ENCODE measurements around the gene EXOSC9. TPM values are rescaled to one million over a fixed set of nuclear protein-coding genes. Genes with fewer than 3 reads are reported as not detected.
A peak's percentile ranks its signal among the peaks of the same experiment; 100 is the strongest.

Gene EXOSC9
- total RNA-seq, 4 donors from 2014 or later = 13.4 to 28.8 (median 19.9) TPM

DNA sequence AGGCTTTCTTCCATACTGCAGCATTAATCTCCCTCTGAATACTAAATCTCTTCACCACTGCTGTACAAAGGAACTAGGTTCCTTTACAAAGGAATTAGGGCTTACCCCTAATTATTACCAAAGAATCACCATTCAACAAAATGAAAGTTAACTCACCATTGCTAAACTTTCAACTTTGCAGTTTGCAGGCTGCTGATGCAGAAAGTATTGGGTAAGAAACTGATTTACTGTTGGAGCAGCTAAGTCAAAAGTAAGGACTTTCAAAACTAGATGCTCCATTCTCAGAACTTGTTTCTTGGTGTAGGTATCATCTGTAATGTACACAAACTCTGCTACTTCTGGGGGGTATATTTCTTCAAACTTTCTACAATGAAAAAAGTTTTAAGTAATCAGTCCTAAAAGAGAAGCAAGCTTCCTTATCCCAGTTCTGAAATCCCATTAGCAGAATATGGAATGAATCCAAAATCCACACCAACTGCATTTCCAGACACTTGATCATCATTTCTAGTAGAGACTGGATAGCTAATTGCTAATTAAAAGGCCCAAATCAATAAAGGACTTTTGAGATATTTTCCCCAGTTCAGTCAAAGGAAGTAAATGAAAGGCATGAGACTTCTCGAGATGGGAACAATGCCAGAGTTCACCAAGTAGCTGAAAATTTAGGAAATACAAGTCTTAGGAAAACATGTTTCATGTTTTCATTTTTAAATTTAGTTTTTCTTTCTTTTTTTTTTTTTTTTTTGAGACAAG lies 18.3 kb downstream of the EXOSC9 start:
- in situ Hi-C loops (cut with MboI; ENCODE audit: low sequenced_read_pairs in 4 of 4) = loop anchor here in 1 of 4 donors (25.0 kb wide), 1 partner anchor 343 kb away; the partner anchor contains the start of gene BLTP1
- intact Hi-C loops (cut with DNase I; ENCODE audit: low total_unique reads) = no loop called here
- DNase-seq (no peak), ATAC-seq (no peak)
- no peak overlapping the region for H3K27ac ChIP-seq
- H3K36me3 ChIP-seq = peaks cover 0 to 32% of the 10 kb centered on the region in 2 donors
- peaks cover 0 to 9% of the 10 kb centered on the region in 2 donors for H3K4me1 ChIP-seq
- H3K27me3 ChIP-seq = no peaks in the 10 kb centered on the region
- no peaks in the 10 kb centered on the region for H3K9me3 ChIP-seq
- no peak for TF ChIP-seq POLR2A (IDR thresholded peaks at IDR 0.05)
- TF ChIP-seq, protein P1, sequence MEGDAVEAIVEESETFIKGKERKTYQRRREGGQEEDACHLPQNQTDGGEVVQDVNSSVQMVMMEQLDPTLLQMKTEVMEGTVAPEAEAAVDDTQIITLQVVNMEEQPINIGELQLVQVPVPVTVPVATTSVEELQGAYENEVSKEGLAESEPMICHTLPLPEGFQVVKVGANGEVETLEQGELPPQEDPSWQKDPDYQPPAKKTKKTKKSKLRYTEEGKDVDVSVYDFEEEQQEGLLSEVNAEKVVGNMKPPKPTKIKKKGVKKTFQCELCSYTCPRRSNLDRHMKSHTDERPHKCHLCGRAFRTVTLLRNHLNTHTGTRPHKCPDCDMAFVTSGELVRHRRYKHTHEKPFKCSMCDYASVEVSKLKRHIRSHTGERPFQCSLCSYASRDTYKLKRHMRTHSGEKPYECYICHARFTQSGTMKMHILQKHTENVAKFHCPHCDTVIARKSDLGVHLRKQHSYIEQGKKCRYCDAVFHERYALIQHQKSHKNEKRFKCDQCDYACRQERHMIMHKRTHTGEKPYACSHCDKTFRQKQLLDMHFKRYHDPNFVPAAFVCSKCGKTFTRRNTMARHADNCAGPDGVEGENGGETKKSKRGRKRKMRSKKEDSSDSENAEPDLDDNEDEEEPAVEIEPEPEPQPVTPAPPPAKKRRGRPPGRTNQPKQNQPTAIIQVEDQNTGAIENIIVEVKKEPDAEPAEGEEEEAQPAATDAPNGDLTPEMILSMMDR (IDR thresholded peaks at IDR 0.05 in 4 of 5, conservative IDR thresholded peaks at IDR 0.05 in 1 of 5) = no peak
- no peak overlapping the region for H3K4me3 ChIP-seq

DNA sequence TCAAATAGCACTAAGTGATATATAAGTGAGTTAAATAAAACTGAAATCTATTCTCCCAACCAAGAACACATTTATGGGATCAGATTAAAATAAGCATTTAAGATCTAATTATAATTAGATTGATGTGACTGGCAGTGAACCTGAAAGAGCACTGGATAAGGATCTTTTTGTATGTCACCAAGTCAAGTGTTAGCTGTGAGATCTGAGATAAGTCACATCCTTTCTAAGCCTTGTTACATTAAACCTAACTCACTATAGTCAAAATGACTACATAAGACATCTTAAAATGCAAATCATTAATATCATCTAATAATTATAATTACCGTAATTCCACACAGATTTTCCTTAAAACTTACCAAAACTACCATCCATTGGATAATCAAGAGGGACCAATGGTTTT lies 20.9 kb downstream of the EXOSC9 start:
- H3K4me1 ChIP-seq = peaks cover 0 to 17% of the 10 kb centered on the region in 2 donors
- H3K9me3 ChIP-seq = no peaks in the 10 kb centered on the region
- TF ChIP-seq, protein P1 (IDR thresholded peaks at IDR 0.05 in 4 of 5, conservative IDR thresholded peaks at IDR 0.05 in 1 of 5) = no peak
- TF ChIP-seq POLR2A (IDR thresholded peaks at IDR 0.05) = no peak
- H3K27me3 ChIP-seq = no peaks in the 10 kb centered on the region
- no peak overlapping the region for H3K4me3 ChIP-seq
- intact Hi-C loops (cut with DNase I; ENCODE audit: low total_unique reads) (no loop called here), in situ Hi-C loops (cut with MboI; ENCODE audit: low sequenced_read_pairs in 4 of 4) (loop anchor here in 1 of 4 donors (25.0 kb wide), 1 partner anchor 340 kb away; the partner anchor contains the start of gene BLTP1)
- no peak for ATAC-seq
- peaks cover 0 to 8% of the 10 kb centered on the region in 2 donors for H3K36me3 ChIP-seq
- H3K27ac ChIP-seq = no peak overlapping the region
- no peak for DNase-seq

DNA sequence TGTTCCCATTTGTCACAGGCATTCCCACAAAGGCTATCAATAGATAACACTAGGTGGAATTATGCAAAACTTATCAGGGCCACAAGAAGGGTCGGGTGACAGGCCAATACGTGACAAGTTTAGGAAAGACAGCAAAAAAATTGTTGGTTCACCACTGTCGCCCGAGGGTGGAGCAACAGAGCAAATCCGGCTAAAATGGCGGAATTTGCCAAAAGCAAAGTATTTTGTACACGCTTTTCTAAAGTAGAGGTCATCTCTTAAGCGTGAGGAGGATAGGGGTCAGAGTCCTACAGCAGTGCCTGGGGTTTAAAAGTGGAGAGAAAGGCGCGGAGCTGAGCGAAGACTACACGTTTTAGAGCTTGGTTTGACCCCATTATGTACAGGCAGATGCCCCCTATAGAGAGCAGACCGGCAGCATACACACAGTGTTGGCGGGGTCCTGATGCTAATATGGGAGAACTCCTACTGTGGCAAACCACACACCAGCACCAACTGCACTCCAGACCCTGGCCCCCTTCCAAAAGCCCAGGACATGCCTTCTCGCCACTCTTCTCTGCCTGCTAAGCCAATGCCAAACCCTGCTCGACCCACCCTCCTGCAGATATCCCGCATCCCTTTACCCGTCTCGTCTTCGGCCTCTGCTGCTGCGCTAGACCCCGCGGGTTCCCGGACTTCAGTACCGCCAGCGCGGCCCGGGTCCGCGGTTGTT lies 21.8 kb downstream of the EXOSC9 start:
- no peaks in the 10 kb centered on the region for H3K27me3 ChIP-seq
- peak overlapping the region in 1 of 4 donors; percentile 11 for H3K27ac ChIP-seq
- intact Hi-C loops (cut with DNase I; ENCODE audit: low total_unique reads) (no loop called here), in situ Hi-C loops (cut with MboI; ENCODE audit: low sequenced_read_pairs in 4 of 4) (loop anchor here in 1 of 4 donors (25.0 kb wide), 1 partner anchor 339 kb away; the partner anchor contains the start of gene BLTP1)
- H3K9me3 ChIP-seq = no peaks in the 10 kb centered on the region
- peaks cover 0 to 17% of the 10 kb centered on the region in 2 donors for H3K4me1 ChIP-seq
- DNase-seq (peak in 1 of 2 donors; percentile 18), ATAC-seq (no peak)
- TF ChIP-seq, protein P1 (IDR thresholded peaks at IDR 0.05 in 4 of 5, conservative IDR thresholded peaks at IDR 0.05 in 1 of 5) = no peak
- TF ChIP-seq POLR2A (IDR thresholded peaks at IDR 0.05) = no peak
- H3K36me3 ChIP-seq = no peaks in the 10 kb centered on the region
- peak overlapping the region; percentile 54 to 67 (median 63) for H3K4me3 ChIP-seq

DNA sequence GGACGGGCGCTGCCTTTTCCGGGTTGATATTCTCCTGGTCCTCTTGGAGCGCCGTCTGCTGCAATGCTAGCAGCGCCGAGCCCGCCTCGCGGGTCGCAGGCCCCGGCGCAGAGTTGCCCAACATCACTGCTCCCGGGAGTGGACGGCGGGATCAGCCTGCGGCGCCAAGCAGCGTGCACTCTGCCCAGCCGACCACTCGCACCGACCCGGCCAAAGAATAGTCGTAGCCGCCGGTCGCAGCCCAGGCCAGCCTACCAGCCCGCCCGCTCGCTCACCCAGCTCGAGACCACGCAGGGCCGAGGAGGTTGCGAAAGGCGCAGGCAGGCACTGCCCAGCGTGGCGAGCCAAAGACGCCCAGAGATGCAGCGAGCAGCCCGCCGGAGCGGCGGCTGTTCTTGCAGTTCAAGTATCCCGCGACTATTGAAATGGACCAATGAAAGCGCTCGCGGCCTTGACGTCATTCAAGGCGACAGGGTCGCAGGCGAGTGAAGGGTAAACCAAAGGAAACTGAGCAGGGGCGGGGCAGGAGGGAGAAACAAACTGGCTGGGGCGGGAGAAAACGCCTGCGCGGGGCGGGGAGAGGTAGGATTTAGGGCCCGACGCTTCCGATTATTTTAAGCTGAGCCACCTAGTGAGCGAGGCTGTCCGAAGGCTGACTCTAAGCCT lies 22.5 kb downstream of the EXOSC9 start, which contains the start of gene CCNA2:
CCNA2 (minus strand) TSS at position 379 of the 666 bp plus-strand sequence; CDS start at position 124, 255 bp downstream.
- H3K36me3 ChIP-seq = no peaks in the 10 kb centered on the region
- no peaks in the 10 kb centered on the region for H3K27me3 ChIP-seq
- no peaks in the 10 kb centered on the region for H3K9me3 ChIP-seq
- DNase-seq (peak; percentile 95), ATAC-seq (peak; percentile 99 to 100)
- peaks cover 0 to 17% of the 10 kb centered on the region in 2 donors for H3K4me1 ChIP-seq
- peak within 1 kb of the TSS; percentile 77 to 83 (median 80) for H3K27ac ChIP-seq
- TF ChIP-seq, protein P1 (IDR thresholded peaks at IDR 0.05 in 4 of 5, conservative IDR thresholded peaks at IDR 0.05 in 1 of 5) = no peak
- TF ChIP-seq POLR2A (IDR thresholded peaks at IDR 0.05) = peak in 1 of 2 donors; percentile 57
- in situ Hi-C loops (cut with MboI; ENCODE audit: low sequenced_read_pairs in 4 of 4) = loop anchor here in 1 of 4 donors (25.0 kb wide), 1 partner anchor 339 kb away; the partner anchor contains the start of gene BLTP1
- peak within 1 kb of the TSS; percentile 54 to 67 (median 63) for H3K4me3 ChIP-seq
- intact Hi-C loops (cut with DNase I; ENCODE audit: low total_unique reads) = loop anchor here (1.0 to 2.0 kb wide), 3 partner anchors 22 to 127 kb away; partner anchors contain the start of genes ANXA5, BBS7 and EXOSC9
